Raji (cell line): ENCODE results near the gene TNS1.

Experiments
- POLR2A ChIP-seq: IDR thresholded peaks from 2 replicates; pipeline ENCODE4 v1.6.1; 2011; ENCODE audit warnings: low read depth, low read length, control low read depth; ENCODE audit not compliant: insufficient read depth

TNS1 gene

DNA sequence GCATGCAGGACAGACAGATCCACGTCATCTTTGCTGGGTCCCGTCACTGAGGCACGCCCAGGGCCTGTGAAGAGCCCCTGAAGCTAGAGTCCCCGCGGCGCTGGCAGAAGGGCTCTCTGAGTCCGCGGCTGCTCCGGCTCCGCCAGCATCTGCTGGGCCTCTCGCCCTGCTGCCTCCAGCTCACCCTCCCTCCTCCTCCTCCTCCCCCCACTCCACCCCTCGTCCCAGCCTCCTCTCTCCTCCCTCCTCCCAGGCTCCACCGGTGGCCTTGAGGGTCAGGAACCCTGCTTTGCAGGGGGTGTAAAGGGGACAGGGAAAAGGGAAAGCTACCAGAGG, at the start of gene TNS1:
Gene TNS1, minus strand, starts transcription at position 151 of the 336 bp plus-strand sequence. Its CDS starts 123 bp downstream, at position 28.
- no peak for TF ChIP-seq POLR2A

DNA sequence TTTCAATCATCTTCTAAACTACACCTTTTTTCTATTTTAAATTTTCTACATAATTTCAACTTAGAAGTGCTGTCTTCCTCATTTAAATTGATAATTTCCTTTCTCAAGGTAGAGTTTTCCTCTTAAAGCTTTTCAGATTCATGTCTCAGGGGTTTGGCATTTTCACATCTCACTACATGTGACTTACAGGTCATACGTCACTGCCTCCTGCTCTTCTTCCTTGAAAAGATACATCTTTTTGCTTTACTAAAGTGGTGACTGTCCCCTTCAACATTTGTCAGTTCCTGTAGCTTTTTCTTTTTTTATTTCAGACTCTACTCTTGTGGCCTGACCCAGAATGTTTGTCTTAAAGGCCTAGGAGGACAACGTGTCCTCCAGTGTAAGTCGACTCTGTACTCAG, 49.1 kb upstream of the TNS1 start:
- no peak for TF ChIP-seq POLR2A

DNA sequence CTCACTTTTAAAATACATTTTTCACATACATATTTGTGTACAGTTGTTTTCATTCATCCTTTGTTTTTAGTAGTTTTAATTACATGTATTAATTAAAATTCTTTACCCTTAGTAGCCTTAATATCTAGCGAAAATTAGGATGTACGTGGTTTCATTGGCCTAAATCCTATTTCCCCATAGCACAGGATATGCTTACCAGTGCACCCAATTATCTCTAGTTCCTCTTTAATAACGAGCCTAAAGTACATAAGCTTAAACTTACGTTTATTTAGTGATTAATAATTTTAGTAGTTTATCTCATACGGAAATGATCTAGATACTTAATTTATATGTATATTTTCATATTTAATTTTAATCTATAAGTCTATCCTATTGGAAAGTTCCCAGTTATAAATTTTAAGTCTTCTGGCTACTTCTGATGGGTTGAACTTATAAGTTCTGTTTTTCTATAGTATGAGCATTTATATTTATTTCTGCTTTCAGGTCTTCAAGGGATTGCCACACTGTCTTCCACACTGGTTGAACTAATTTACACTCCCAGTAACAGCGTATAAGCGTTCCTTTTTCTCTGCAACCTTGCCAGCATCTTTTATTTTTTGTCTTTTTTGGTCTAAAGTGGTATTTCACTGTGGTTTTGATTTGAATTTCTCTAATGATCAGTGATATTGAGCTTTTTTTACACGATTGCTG, 44.9 kb upstream of the TNS1 start:
- no peak for TF ChIP-seq POLR2A

DNA sequence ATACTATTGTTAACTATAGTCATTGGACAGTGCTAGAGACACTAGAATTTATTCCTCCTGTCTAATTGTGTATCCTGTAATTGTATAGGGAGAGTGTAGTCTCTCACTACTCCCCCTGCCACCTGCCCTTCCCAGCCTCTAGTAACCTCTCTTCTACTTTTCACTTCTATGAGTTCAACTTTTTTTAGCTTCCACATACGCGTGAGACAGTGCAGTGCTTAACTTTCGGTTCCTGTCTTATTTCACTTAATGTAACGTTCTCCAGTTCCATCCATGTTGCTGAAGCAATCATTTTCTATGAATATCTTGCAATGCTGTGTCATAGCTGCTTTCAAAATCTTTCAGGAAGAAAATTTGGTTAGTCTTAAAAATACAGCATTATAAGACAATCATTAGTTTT, 43.4 kb upstream of the TNS1 start:
- TF ChIP-seq POLR2A = no peak

DNA sequence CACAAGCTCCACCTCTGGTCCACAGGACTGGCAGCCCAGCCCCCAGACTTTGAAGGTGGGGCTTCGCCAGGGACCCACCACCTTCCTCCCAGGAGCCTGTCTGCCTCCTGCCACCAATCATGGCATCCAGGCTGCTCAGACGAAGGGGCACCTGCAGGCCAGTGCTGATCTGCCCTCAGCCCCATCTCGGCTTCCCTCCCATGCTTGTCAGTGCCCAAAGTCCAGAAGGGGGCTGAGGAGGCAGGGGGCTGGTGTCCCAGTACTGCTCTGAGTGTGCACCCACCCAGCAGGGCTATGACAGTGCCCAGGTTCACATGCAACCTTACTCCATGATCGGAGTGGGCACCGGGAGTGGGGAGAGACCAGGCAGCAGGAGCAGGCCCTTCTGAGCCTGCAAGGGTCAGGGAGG, 40.9 kb upstream of the TNS1 start:
- no peak for TF ChIP-seq POLR2A

DNA sequence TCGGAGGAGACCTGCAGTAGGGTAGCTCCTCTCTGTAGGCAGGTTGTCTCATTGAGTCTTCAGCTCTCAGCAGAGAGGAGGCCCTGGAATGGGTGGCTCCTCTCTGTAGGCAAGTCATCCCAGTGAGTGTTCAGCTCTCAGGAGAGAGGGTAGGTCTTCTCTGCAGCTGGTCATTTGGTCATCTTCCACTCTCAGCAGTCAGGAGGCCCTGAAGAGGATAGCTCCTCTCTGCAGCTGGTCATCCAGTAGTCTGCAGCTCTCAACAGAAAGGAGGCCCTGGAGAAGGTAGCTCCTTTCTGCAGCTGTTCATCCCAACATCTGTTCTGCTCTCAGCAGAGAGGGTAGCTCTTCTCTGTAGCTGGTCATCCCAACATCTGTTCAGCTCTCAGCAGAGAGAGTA, 40.3 kb upstream of the TNS1 start:
- TF ChIP-seq POLR2A = no peak

DNA sequence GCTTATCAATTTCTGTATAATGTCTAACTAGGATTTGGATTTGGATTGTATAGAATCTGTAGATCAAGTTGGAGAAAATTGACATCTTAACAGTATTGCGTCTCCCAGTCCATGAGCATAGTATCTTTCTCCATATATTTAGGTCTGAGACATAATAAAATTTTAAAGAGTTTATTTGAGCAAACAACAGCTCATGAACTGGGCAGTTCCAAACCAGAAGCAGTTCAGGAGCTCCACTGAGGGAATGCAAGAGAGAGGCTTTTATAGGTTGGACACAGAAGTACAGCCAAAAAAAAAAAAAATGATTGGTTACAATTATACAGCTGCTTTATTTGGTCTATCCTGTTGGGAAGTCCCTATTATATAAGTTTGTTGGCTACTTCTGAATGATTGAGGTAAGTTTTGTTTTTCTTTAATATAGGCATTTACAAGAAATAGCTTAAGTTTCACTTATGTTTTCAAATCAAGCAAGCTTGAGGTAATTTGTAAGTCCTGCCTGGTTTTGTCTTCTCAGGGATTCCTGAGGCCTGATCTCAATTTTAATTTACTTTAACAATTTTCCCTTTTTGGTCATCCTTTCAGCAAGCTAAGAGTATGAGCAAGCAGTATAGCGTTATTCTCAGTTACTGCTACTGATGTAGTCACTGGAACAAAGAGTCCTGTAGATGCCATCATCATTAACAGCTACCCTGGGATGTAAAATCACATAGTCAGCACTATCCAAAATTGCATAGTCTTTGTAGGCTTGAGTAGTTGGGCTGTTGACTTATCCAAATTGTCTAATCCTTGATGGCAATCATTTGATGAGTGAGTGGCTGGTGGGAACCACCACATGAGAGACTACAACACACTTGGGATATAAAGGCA, 38.7 kb upstream of the TNS1 start:
- TF ChIP-seq POLR2A = no peak

DNA sequence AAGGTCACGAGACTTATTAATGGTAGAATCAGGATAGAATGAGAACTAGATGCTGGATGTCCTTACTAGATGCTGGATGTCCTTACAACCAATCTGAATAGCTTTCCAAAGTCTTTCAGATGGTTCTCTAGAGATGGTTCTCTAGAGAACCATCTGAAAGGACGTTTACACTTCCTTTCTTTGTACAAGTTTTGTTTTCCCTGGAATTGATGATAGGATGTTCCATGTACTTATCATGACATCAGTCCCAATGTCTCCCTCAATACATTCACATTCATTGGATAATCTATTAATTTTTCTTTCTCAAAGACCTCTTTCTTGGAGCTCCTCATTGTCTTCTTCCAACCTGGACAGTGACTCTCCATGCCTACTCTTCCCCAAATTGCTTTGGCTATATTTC, 38.1 kb upstream of the TNS1 start:
- no peak for TF ChIP-seq POLR2A

DNA sequence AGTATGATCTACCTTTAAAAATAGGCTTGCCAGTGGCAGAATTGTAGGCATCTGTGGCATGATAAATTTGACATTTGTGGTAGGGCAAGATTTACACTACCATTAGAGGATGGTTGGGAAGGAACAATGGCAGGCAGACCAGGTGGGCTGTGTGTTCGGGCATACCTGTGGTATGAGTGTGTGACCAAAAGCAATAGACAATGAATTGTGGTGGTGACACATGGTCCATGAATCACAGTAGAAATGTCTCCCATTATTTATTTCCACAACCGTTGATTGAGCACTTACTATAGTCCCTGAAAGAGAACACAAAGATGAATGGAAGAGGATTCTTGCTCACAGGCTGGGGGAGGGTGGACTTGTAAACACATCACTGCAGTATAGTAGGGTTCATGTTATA, 36.4 kb upstream of the TNS1 start:
- TF ChIP-seq POLR2A = no peak

DNA sequence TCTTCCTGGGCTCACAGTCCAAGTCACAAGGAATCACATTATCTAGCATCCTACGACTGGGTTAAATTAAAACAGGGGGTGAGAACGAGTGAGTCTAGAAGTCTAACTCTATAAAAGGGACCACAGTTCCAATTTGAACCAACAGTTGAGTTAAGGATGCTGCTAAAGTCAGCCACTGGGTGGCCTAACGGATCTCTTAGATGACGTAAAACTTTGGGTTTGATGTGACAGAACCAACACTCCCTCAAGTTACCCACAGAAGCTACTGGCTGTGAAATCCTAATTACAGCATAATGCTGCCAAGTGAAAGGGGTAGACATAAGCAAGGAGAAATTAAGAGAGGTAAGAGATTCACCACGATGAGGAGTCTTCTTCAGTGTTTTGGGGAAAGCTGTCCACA, 33.6 kb upstream of the TNS1 start:
- TF ChIP-seq POLR2A = no peak

DNA sequence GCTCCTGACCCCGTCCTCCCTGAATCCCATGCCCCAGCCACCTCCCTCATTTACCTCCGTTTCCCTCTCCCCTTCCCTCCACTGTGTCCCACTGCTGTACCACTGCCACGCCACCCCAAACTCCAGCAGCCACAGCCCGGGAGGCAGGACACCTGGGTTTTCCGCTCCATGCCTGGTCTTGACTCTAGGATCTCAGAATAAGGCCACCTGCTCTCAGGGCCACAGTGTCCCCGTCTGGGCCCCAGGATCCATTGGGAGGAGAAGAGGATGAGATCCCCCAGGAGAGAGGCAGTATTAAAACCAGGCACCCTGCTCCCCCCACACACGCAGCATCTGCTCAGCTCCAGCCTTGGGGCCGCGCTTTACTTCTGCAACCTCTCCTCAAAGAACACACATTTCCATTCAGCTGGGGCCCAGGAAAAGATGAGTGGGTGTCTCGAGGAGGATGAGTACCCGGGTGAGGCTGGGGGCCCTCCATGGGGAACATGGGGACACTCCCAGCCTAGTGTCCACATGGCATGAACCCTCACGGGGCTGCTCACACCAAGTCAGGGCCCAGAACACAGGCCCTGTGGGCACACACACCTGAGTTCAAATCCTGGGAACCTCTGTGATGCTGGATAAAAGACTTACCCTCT, 32.8 kb upstream of the TNS1 start:
- TF ChIP-seq POLR2A = no peak

DNA sequence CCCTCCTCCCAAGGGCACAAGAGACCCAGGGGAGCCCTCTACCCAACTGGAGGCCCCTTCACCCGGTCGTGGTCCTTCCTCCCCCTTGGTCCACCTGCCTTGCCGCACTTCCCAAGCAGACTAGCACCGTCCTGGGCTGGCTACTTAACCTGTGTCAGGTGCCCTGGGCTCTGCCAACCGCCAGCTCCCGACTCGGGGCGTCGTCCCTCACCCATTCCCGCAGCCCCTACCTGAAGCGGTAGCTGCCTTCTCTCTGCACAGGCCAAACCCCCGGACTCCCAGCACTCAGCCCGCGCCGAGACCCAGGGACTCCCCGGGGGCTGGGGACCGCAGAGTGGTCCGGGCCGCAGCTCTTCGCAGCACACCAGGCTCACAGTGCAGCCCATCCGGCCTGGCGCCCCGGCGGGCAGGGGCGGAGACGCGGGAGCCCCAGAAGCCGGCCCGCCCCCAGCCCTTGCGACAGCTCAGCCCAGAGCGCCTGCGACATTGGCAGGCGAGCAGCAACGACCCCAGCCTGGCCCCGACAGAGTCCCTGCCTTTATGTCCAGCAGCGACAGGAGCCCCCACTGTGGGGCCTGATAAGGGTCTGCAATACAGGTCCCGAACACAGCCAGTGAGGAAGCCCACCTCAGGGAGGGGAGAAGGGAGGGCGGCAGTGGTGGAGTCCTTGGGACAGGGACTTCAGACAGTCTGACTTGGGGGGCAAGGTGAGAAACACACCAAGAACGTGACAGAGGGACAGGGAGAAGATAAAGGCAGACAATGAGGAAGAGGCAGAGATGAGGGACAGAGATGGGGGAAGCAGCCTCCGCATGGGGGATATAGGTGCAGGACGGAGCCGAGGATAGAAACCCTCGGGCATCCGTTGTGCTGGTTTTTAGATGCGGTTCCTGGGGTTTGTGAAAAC, 31.0 kb upstream of the TNS1 start:
- no peak for TF ChIP-seq POLR2A

DNA sequence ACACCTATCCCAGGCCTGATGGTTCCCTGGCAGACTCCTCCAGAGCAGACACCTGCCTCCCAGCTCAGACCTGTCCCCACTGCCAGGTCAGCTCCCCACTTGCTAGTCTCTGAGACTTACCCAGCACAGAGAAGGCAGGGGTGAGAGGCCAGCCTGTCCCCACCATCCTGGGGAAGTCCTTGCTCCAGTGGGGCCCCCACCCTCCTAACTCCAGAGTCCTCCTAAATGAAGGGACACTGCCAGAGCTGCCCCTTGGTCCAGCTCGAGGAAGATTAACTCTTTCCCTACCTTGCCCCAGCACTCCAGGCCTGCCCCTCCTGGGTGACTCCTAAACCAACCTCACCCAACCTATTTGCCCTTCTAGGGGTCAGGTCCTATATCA, 30.4 kb upstream of the TNS1 start:
- no peak for TF ChIP-seq POLR2A

DNA sequence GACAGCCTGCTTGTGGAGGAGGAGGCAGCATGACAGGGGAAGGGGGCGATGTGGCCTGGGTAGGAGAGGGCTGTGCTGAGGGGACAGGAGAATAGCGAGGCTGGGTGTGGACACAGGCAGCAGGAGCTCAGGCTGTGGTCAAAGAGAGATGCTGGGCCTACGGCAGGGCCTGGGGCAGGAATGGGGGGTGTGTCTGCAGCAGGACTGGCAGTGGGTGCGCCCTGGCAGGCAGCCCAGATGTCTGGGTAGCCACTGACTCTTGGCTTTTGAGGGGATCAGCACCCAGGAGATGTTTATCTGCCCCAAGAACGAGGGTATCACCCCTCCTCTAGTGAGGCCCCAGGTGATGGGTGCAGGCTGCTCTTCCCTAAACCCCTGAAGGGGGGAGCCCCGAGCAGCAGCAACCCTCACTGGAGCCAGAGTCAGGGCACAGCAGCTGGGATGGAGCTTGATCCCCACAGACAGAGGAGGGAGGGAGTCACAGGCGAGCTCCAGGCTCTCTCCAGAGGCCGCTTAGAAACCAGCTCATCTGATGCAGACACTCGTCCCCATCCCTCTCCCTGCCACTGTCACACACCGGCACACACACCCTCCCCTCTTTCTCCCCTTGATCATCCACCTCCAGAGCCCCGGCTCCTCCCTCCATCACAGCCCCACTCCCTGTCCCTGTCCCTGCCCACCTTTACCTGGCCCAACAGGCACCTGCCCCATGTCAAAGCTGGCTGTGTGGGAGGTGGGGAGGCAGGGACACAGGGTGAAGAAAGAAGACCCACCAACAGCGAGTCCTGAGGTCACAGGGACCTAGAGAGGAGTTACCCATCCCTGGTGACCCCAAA, 29.8 kb upstream of the TNS1 start:
- TF ChIP-seq POLR2A = no peak
